Urinary bladder (tissue), 4 donors: ENCODE results near the gene PNLIPRP3. TPM values are rescaled to one million over a fixed set of nuclear protein-coding genes. Genes with fewer than 3 reads are reported as not detected.

Source experiments
- DNase-seq: peaks from one replicate; pipeline ENCODE4 v3.0.0-alpha.2; 2015; ENCODE audit errors: extremely low spot score
- H3K27ac ChIP-seq: one replicate; pipeline ENCODE4 v1.5.1; 2013; ENCODE audit warnings: low read depth, mild to moderate bottlenecking, moderate library complexity
- H3K36me3 ChIP-seq: one replicate; pipeline ENCODE4 v1.6.1; 2013; ENCODE audit warnings: mild to moderate bottlenecking, moderate library complexity; ENCODE audit not compliant: insufficient read depth
- H3K4me1 ChIP-seq: one replicate; pipeline ENCODE4 v1.6.1; 2013; ENCODE audit warnings: mild to moderate bottlenecking, moderate library complexity; ENCODE audit not compliant: insufficient read depth
- H3K4me3 ChIP-seq: one replicate; pipeline ENCODE4 v1.5.1; 2013; ENCODE audit warnings: low read depth, low read length
- WGBS: extraction: QIAGEN DNeasy Blood & Tissue Kit; methylation state at CpG from one replicate; pipeline ENCODE4 v1.1.7; 2013; 5-methylcytosine and 5-hydroxymethylcytosine counted together
- polyA plus RNA-seq: library from polyadenylated mRNA; stranded (reverse); fragments of 200-250 nt; gene quantifications from one replicate; pipeline ENCODE4 v1.2.3, GENCODE V29; 2013
- small RNA-seq: library from RNA; depleted of rRNA; stranded (forward); fragments of <200 nt; gene quantifications from one replicate; pipeline ENCODE3, GENCODE V24; 2014
- total RNA-seq: library from RNA; depleted of rRNA; stranded (reverse); fragments of >200 nt; gene quantifications from one replicate; pipeline ENCODE4 v1.2.3, GENCODE V29; 2014
- donor health status: healthy with polysubstance abuse.
- donor health status: healthy.

Gene PNLIPRP3
- total and polyA plus RNA-seq, 2 donors, result 0.27 TPM; not detected in 1

- no peak for DNase-seq
- H3K27ac ChIP-seq, result no peak overlapping the region
- 17% methylated on average over 2 of the region's 2 CpGs for WGBS
- no peaks in the 10 kb centered on the region for H3K36me3 ChIP-seq
- no peak overlapping the region for H3K4me3 ChIP-seq
- no peaks in the 10 kb centered on the region for H3K4me1 ChIP-seq
Observed at GRCh38 chr10:116490028-116490662, 62.5 kb downstream of the PNLIPRP3 start.

DNA sequence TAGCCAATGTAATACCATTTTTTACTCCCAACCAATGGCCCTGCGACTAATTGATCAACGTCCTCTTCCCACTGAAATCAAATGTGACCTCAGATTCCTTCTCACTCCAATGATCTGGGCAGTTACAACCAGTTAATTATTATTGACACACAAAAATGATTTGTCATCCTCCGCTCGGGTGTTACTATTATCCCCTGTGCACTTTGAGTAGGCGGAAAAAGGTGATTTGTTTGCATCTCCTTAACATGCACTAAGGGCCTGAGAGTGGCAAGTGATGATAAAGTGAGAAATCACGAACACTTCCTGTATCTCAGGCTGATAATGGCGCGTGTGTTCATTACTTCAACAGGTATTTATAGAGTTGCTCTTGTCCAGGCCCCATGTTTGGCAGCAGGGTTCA is 77.1 kb downstream of the PNLIPRP3 start:
- Histone ChIP-seq H3K4me3 (no peak overlapping the region), H3K4me1 (no peaks in the 10 kb centered on the region), H3K36me3 (no peaks in the 10 kb centered on the region), H3K27ac (no peak overlapping the region)
- no peak for DNase-seq
- WGBS, result 69% methylated on average over 8 of the region's 8 CpGs

GRCh38 chr10:116510565-116510964 is 82.9 kb downstream of the PNLIPRP3 start:
- 71% methylated on average over 3 of the region's 3 CpGs for WGBS
- Histone ChIP-seq H3K36me3 (no peaks in the 10 kb centered on the region), H3K27ac (no peak overlapping the region), H3K4me3 (no peak overlapping the region), H3K4me1 (no peaks in the 10 kb centered on the region)
- DNase-seq, result no peak

GRCh38 chr10:116511365-116511764 is 83.7 kb downstream of the PNLIPRP3 start:
- no peaks in the 10 kb centered on the region for H3K4me1 ChIP-seq
- DNase-seq, result no peak
- 63% methylated on average over 3 of the region's 3 CpGs for WGBS
- no peaks in the 10 kb centered on the region for H3K36me3 ChIP-seq
- no peak overlapping the region for H3K27ac ChIP-seq
- no peak overlapping the region for H3K4me3 ChIP-seq

GRCh38 chr10:116521424-116522290 is 94.0 kb downstream of the PNLIPRP3 start:
- Histone ChIP-seq H3K4me3 (no peak overlapping the region), H3K27ac (no peak overlapping the region), H3K36me3 (no peaks in the 10 kb centered on the region), H3K4me1 (no peaks in the 10 kb centered on the region)
- WGBS, result 36% methylated on average over 10 of the region's 10 CpGs
- DNase-seq, result no peak

- no peak overlapping the region for H3K27ac ChIP-seq
- H3K4me1 ChIP-seq, result no peaks in the 10 kb centered on the region
- H3K4me3 ChIP-seq, result no peak overlapping the region
- DNase-seq, result no peak
- no peaks in the 10 kb centered on the region for H3K36me3 ChIP-seq
- 77% methylated on average over 8 of the region's 8 CpGs for WGBS
Observed at GRCh38 chr10:116522803-116523381, 95.2 kb downstream of the PNLIPRP3 start.

DNA sequence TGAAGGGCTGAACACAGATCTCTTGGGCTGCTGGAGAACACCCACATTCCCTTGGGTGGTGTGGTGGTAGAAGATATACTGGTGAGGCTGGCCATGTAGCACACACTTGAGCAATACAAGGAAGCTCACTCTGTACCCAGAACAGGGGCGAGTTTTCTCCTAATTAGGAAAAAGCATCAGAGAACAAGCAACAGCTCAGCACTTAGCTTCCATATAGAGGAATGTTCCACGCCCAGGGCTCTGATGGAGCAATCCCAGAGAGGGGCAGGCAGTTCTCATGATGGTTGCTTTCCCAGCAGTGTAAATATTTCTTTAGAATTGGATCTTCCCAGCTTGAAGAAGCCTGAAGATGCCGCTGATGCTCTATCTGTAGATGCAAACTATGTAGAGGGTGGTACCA is 97.1 kb downstream of the PNLIPRP3 start:
- WGBS, result 89% methylated on average over 3 of the region's 3 CpGs
- Histone ChIP-seq H3K36me3 (no peaks in the 10 kb centered on the region), H3K4me3 (no peak overlapping the region), H3K4me1 (no peaks in the 10 kb centered on the region), H3K27ac (no peak overlapping the region)
- no peak for DNase-seq

DNA sequence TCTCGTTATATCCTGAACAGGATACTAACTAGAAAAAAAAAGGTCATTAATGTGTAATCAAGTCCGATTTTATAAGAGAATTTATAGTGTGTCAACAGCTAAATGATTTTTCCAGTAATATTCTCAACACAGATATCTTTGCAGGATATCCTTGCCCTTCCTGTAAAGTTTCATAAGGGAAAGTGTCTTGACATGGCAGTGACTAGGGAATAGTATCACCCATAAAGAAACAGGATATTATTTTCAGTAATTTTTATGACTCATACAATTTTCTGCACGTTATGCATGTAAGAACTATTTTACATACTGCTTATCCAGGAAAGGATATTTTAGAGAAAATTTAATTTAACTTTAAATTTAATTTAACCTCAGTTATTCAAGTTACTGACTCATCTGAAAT is 98.6 kb downstream of the PNLIPRP3 start:
- H3K4me3 ChIP-seq, result no peak overlapping the region
- H3K36me3 ChIP-seq, result no peaks in the 10 kb centered on the region
- DNase-seq, result no peak
- WGBS, result 40% methylated on average over 3 of the region's 3 CpGs
- H3K4me1 ChIP-seq, result no peaks in the 10 kb centered on the region
- H3K27ac ChIP-seq, result no peak overlapping the region

Small RNA genes within 50 kb of the gene (small RNA-seq; reads per million reads assigned to genes)
- not detected for gene SNRPGP6

Other genes with a start within 250 kb of the PNLIPRP3 start
- 60.9 TPM for gene GFRA1, start 154.6 kb upstream of the PNLIPRP3 start, total RNA-seq
- gene GFRA1, start 154.6 kb upstream of the PNLIPRP3 start, polyA plus RNA-seq, result 24.2 TPM
- gene CCDC172, start 103.4 kb upstream of the PNLIPRP3 start, total RNA-seq, result not detected
- gene CCDC172, start 103.4 kb upstream of the PNLIPRP3 start, polyA plus RNA-seq, result not detected
- not detected for gene PNLIP, start 118.1 kb downstream of the PNLIPRP3 start, total RNA-seq
- gene PNLIP, start 118.1 kb downstream of the PNLIPRP3 start, polyA plus RNA-seq, result 0.11 TPM
- gene PNLIPRP1, start 163.1 kb downstream of the PNLIPRP3 start, total RNA-seq, result not detected
- gene PNLIPRP1, start 163.1 kb downstream of the PNLIPRP3 start, polyA plus RNA-seq, result 0.11 TPM
- gene PNLIPRP2, start 193.1 kb downstream of the PNLIPRP3 start, total RNA-seq, result not detected
- 0.06 TPM for gene PNLIPRP2, start 193.1 kb downstream of the PNLIPRP3 start, polyA plus RNA-seq